HEK293 (cell line): Measurements from ENCODE around the gene ASPHD1.

ENCODE experiments used
- ATF2 ChIP-seq: fragments of 450-650 bp; formaldehyde crosslinking; IDR thresholded peaks from 2 replicates; pipeline ENCODE4 v1.5.1; 2016; ENCODE audit warnings: missing biosample characterization, missing genetic modification characterization, low read depth
- CTCF ChIP-seq: fragments of 450-650 bp; formaldehyde crosslinking; IDR thresholded peaks from 2 replicates; pipeline ENCODE4 v1.5.1; 2016; ENCODE audit warnings: missing biosample characterization, missing genetic modification characterization
- KLF16 ChIP-seq: fragments of 450-650 bp; formaldehyde crosslinking; IDR thresholded peaks from 2 replicates; pipeline ENCODE4 v1.5.1; 2017; ENCODE audit warnings: missing biosample characterization, missing genetic modification characterization
- KLF7 ChIP-seq: fragments of 450-650 bp; formaldehyde crosslinking; IDR thresholded peaks from 2 replicates; pipeline ENCODE4 v1.5.1; 2016; ENCODE audit warnings: missing biosample characterization, missing genetic modification characterization, borderline replicate concordance
- ZBTB1 ChIP-seq: fragments of 450-650 bp; formaldehyde crosslinking; IDR thresholded peaks from 2 replicates; pipeline ENCODE4 v1.5.1; 2016; ENCODE audit warnings: missing biosample characterization, missing genetic modification characterization
- ZNF140 ChIP-seq: fragments of 450-650 bp; formaldehyde crosslinking; IDR thresholded peaks from 2 replicates; pipeline ENCODE4 v1.5.1; 2016; ENCODE audit warnings: missing biosample characterization, missing genetic modification characterization
- ZNF211 ChIP-seq: fragments of 450-650 bp; formaldehyde crosslinking; IDR thresholded peaks from 2 replicates; pipeline ENCODE4 v1.5.1; 2016; ENCODE audit warnings: low read depth, missing biosample characterization, missing genetic modification characterization
- ZNF747 ChIP-seq: fragments of 450-650 bp; formaldehyde crosslinking; IDR thresholded peaks from 2 replicates; pipeline ENCODE4 v1.5.1; 2016; ENCODE audit warnings: missing biosample characterization, missing genetic modification characterization
- ZNF843 ChIP-seq: fragments of 450-650 bp; formaldehyde crosslinking; IDR thresholded peaks from 2 replicates; pipeline ENCODE4 v1.5.1; 2016; ENCODE audit warnings: missing biosample characterization, missing genetic modification characterization
- ZSCAN30 ChIP-seq: fragments of 450-650 bp; IDR thresholded peaks from 2 replicates; pipeline ENCODE4 v1.5.1; 2018; ENCODE audit warnings: missing biosample characterization, mild to moderate bottlenecking, missing genetic modification characterization, moderate library complexity

GRCh38 chr16:29883987-29884386 lies 16.3 kb upstream of the ASPHD1 start:
- TF ChIP-seq ZNF843 (no peak), CTCF (tag by site-specific recombination) (no peak), ZNF747 (tag by site-specific recombination) (no peak), ZBTB1 (no peak), ATF2 (tag by site-specific recombination) (no peak), ZSCAN30 (no peak), KLF7 (tag by site-specific recombination) (no peak), KLF16 (tag by site-specific recombination) (no peak), ZNF140 (tag by site-specific recombination) (no peak), ZNF211 (tag by site-specific recombination) (no peak)
